HepG2 (cell line): Measurements from ENCODE around the gene BIRC5. TPM values are rescaled to one million over a fixed set of nuclear protein-coding genes. Genes with fewer than 3 reads are reported as not detected.

ENCODE experiments used
- ARHGAP35 ChIP-seq: sonication (generic); formaldehyde crosslinking; IDR thresholded peaks from 2 replicates; pipeline ENCODE4 v1.9.0; 2022; ENCODE audit warnings: mild to moderate bottlenecking, inconsistent platforms, moderate library complexity, missing genetic modification reagents, borderline replicate concordance
- ARID4A ChIP-seq: sonication (generic); formaldehyde crosslinking; IDR thresholded peaks from 2 replicates; pipeline ENCODE4 v1.5.0; 2020; ENCODE audit warnings: mild to moderate bottlenecking, missing genetic modification reagents, borderline replicate concordance
- ATF3 ChIP-seq: sonication (generic); formaldehyde crosslinking; IDR thresholded peaks from 2 replicates; pipeline ENCODE4 v1.4.0; 2020; ENCODE audit warnings: missing genetic modification reagents
- MEF2D ChIP-seq: sonication (generic); formaldehyde crosslinking; IDR thresholded peaks from 2 replicates; pipeline ENCODE4 v1.5.1; 2020; ENCODE audit warnings: mild to moderate bottlenecking, missing genetic modification reagents
- MXD3 ChIP-seq: IDR thresholded peaks from 2 replicates; pipeline ENCODE4 v1.6.1; 2016; ENCODE audit warnings: mild to moderate bottlenecking, missing biosample characterization, missing genetic modification reagents
- STAT6 ChIP-seq: sonication (generic); formaldehyde crosslinking; IDR thresholded peaks from 2 replicates; pipeline ENCODE4 v1.4.0; 2020; ENCODE audit warnings: missing genetic modification reagents, mild to moderate bottlenecking, borderline replicate concordance
- SYNCRIP ChIP-seq: fragments of 200-400 bp; formaldehyde crosslinking; IDR thresholded peaks from 2 replicates; pipeline ENCODE4 v1.6.1; 2018; ENCODE audit warnings: mild to moderate bottlenecking, low read depth, low read length; ENCODE audit not compliant: insufficient read depth
- THAP7 ChIP-seq: sonication (generic); formaldehyde crosslinking; IDR thresholded peaks from 2 replicates; pipeline ENCODE4 v1.8.1; 2023; ENCODE audit warnings: mild to moderate bottlenecking, missing genetic modification reagents
- UBTF ChIP-seq: sonication (generic); formaldehyde crosslinking; IDR thresholded peaks from 2 replicates; pipeline ENCODE4 v1.4.0; 2020; ENCODE audit warnings: mild to moderate bottlenecking, missing genetic modification reagents
- ZNF343 ChIP-seq: sonication (generic); formaldehyde crosslinking; IDR thresholded peaks from 2 replicates; pipeline ENCODE4 v1.4.0; 2020; ENCODE audit warnings: mild to moderate bottlenecking, missing genetic modification reagents
- ZNF672 ChIP-seq: sonication (generic); formaldehyde crosslinking; IDR thresholded peaks from 2 replicates; pipeline ENCODE4 v1.8.1; 2022; ENCODE audit warnings: missing genetic modification reagents
- polyA plus RNA-seq, 8 experiments: library from polyadenylated mRNA; depleted of rRNA in 3 of 8; stranded (reverse) in 7 of 8; unstranded in 1 of 8; fragments of >200 nt; fragmentation: Illumina TruSeq in 4 of 8; extraction: Trizol in 4 of 8; gene quantifications; 2 replicates each; pipeline versions ENCODE4 v1.2.1 to v1.2.3, GENCODE V29; 2011 to 2016; ENCODE audit warnings: low read depth in 4 of 8, missing spikeins in 1 of 8, mixed read lengths in 1 of 8; ENCODE audit not compliant: insufficient read depth in 1 of 8
- total RNA-seq, 5 experiments: library from RNA; depleted of rRNA; stranded (reverse); fragments of >200 nt; fragmentation: Illumina TruSeq; extraction: Trizol; gene quantifications; 2 replicates each; pipeline ENCODE4 v1.2.3, GENCODE V29; 2016; ENCODE audit warnings: low read depth in 1 of 5

Gene BIRC5
- total and polyA plus RNA-seq, 2 of the 13 experiments (the other 11 are each of a cell fraction or from before 2014, with no cell fraction given), result 30.3 to 135 TPM

- no peak for TF ChIP-seq ARID4A (CRISPR knock-in tag)
- no peak for TF ChIP-seq ZNF343 (CRISPR knock-in tag)
- TF ChIP-seq MEF2D (CRISPR knock-in tag), result peak; percentile 78
- TF ChIP-seq UBTF, result peak; percentile 2; the same call in 1 of the 2 replicates
- TF ChIP-seq SYNCRIP, result no peak
- no peak for TF ChIP-seq ZNF672 (CRISPR knock-in tag)
- no peak for TF ChIP-seq MXD3 (CRISPR knock-in tag)
- no peak for TF ChIP-seq ATF3 (CRISPR knock-in tag)
- no peak for TF ChIP-seq ARHGAP35 (CRISPR knock-in tag)
- TF ChIP-seq STAT6 (CRISPR knock-in tag), result no peak
- TF ChIP-seq THAP7 (CRISPR knock-in tag), result 0 out of 2 replicates have a peak, but pooled peaks have one; percentile 29
Measured at GRCh38 chr17:78172249-78173051, 41.6 kb upstream of the BIRC5 start (continued).
